ENCODE data around the gene MPPE1.

MPPE1 gene

GRCh38 chr18:11885278-11885947 lies 22.7 kb downstream of the MPPE1 start:
- TF ChIP-seq CTCF (IDR thresholded peaks at IDR 0.05; ENCODE audit: low read depth, low read length, missing control alignments) = no peak
- no peak for DNase-seq (ENCODE audit: low read depth)
- no peak overlapping the region for H3K4me3 ChIP-seq (ENCODE audit: low read depth, low read length)
- in situ Hi-C loops (cut with HindIII; ENCODE audit: low sequenced_read_pairs) = no loop called here

- H3K4me3 ChIP-seq (ENCODE audit: low read depth, low read length) = no peak overlapping the region
- TF ChIP-seq CTCF (IDR thresholded peaks at IDR 0.05; ENCODE audit: low read depth, low read length, missing control alignments) = no peak
- in situ Hi-C loops (cut with HindIII; ENCODE audit: low sequenced_read_pairs) = no loop called here
- DNase-seq (ENCODE audit: low read depth) = no peak
These were observed 23.6 kb downstream of the MPPE1 start for GRCh38 chr18:11884396-11885030.

- no peak for DNase-seq (ENCODE audit: low read depth)
- in situ Hi-C loops (cut with HindIII; ENCODE audit: low sequenced_read_pairs) = no loop called here
- no peak for TF ChIP-seq CTCF (IDR thresholded peaks at IDR 0.05; ENCODE audit: low read depth, low read length, missing control alignments)
- no peak overlapping the region for H3K4me3 ChIP-seq (ENCODE audit: low read depth, low read length)
These were observed 25.0 kb downstream of the MPPE1 start for GRCh38 chr18:11883153-11883552.

DNA sequence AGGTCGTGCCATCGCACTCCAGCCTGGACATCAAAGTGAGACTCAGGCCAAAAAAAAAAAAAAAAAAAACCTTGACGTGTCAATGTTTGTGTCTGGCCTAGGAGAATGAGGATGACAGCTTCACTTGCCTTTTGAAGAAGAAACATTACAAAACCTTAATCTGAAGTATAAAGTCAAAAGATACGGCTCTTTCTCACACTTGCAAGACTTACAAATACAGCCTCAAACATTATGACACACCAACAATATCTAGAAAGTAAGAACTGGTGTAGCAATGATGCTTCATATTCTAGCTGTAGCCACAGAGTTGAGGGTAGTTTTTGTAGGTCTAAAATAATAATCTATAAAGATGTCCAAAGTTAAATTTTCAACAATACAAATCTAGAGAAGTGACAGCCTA lies 25.5 kb downstream of the MPPE1 start:
- no peak overlapping the region for H3K4me3 ChIP-seq (ENCODE audit: low read depth, low read length)
- DNase-seq (ENCODE audit: low read depth) = no peak
- TF ChIP-seq CTCF (IDR thresholded peaks at IDR 0.05; ENCODE audit: low read depth, low read length, missing control alignments) = no peak
- in situ Hi-C loops (cut with HindIII; ENCODE audit: low sequenced_read_pairs) = no loop called here

GRCh38 chr18:11880586-11881304 lies 27.4 kb downstream of the MPPE1 start:
- TF ChIP-seq CTCF (IDR thresholded peaks at IDR 0.05; ENCODE audit: low read depth, low read length, missing control alignments) = no peak
- no peak for DNase-seq (ENCODE audit: low read depth)
- no peak overlapping the region for H3K4me3 ChIP-seq (ENCODE audit: low read depth, low read length)
- in situ Hi-C loops (cut with HindIII; ENCODE audit: low sequenced_read_pairs) = no loop called here

- DNase-seq (ENCODE audit: low read depth) = no peak
- H3K4me3 ChIP-seq (ENCODE audit: low read depth, low read length) = no peak overlapping the region
- in situ Hi-C loops (cut with HindIII; ENCODE audit: low sequenced_read_pairs) = no loop called here
- TF ChIP-seq CTCF (IDR thresholded peaks at IDR 0.05; ENCODE audit: low read depth, low read length, missing control alignments) = no peak
These were observed 30.5 kb downstream of the MPPE1 start for GRCh38 chr18:11877497-11878135.

All from astrocyte of the cerebellum (primary cell).